K562 (cell line): ENCODE results near the gene GSS. TPM values are rescaled to one million over a fixed set of nuclear protein-coding genes. Genes with fewer than 3 reads are reported as not detected.

Experiments
- ATAC-seq: fragments of 200-7000 bp; cut with Tn5 transposase; 3 replicates; pipeline ENCODE4 v1.9.1; 2020; ENCODE audit warnings: moderate library complexity
- BruUV-seq: library from RNA; stranded (reverse); fragments of 400-500 nt; replicated peaks from 2 replicates; lab custom pipeline; 2021; lab: Mats Ljungman, UMichigan
- CTCF ChIA-PET: fragments of 300-600 bp; formaldehyde crosslinking; extraction: SDS; loops from one replicate; lab custom pipeline; 2021; ENCODE audit warnings: low intra/inter-chr PET ratio; lab: Yijun Ruan, JAX
- POLR2A ChIA-PET: fragments of 300-600, 350-650 bp; sonication (Branson Sonifier 250); formaldehyde crosslinking; extraction: SDS; loops from one replicate; lab custom pipeline; 2021; ENCODE audit warnings: antibody characterized with exemption, inconsistent platforms; lab: Yijun Ruan, JAX
- DNase-seq, 4 experiments: peaks; one replicate each; pipeline versions ENCODE4 v3.0.0 to v3.0.0-alpha.2; 2011 to 2018; ENCODE audit warnings: low spot score in 3 of 4, mixed read lengths in 3 of 4; ENCODE audit errors: extremely low read depth in 1 of 4
- FAIRE-seq: peaks from 2 replicates; lab custom pipeline; 2011; peaks lifted over from hg19 to GRCh38; lab: Jason Lieb, UNC
- H2AFZ ChIP-seq: 2 replicates; pipeline ENCODE4 v1.6.0; 2011; ENCODE audit warnings: low read depth, low read length, control low read depth, inconsistent platforms
- H3K27ac ChIP-seq: fragments of 200-600 bp; 3 replicates; pipeline ENCODE4 v1.8.0; 2011; ENCODE audit warnings: low read depth, mild to moderate bottlenecking, control low read depth, inconsistent platforms, low read length, moderate library complexity, mixed read lengths; ENCODE audit errors: extremely low read depth
- H3K27me3 ChIP-seq, 2 experiments: fragments of 300-600 bp in 1 of 2; 2 replicates in 1 of 2; 3 replicates in 1 of 2; pipeline versions ENCODE4 v1.6.0 to v1.8.0; 2011; ENCODE audit warnings: inconsistent platforms in 2 of 2, low read length in 2 of 2, mild to moderate bottlenecking in 1 of 2, mixed read lengths in 1 of 2, moderate library complexity in 1 of 2; ENCODE audit not compliant: control insufficient read depth in 2 of 2, insufficient read depth in 2 of 2
- H3K36me3 ChIP-seq: fragments of 300-600 bp; 3 replicates; pipeline ENCODE4 v1.8.0; 2011; ENCODE audit warnings: mild to moderate bottlenecking, low read length, inconsistent platforms; ENCODE audit not compliant: control insufficient read depth, insufficient read depth
- H3K4me1 ChIP-seq, 2 experiments: fragments of 200-600 bp in 1 of 2; replicated peaks in 1 of 2; 2 replicates in 1 of 2; 3 replicates in 1 of 2; pipeline versions ENCODE4 v1.5.1 to v1.8.0; 2011; ENCODE audit warnings: inconsistent platforms in 2 of 2, low read length in 2 of 2, mild to moderate bottlenecking in 1 of 2, mixed read lengths in 1 of 2, moderate library complexity in 1 of 2; ENCODE audit not compliant: control insufficient read depth in 2 of 2, insufficient read depth in 2 of 2
- H3K4me2 ChIP-seq: 2 replicates; pipeline ENCODE4 v1.6.1; 2011; ENCODE audit warnings: low read length, control low read depth, inconsistent platforms, mixed read lengths; ENCODE audit not compliant: insufficient read depth
- H3K4me3 ChIP-seq: fragments of 200-600 bp; sonication (generic), shearing (Covaris generic); 2 replicates; pipeline ENCODE4 v1.5.1; 2016; ENCODE audit warnings: control low read depth, inconsistent platforms
- H3K79me2 ChIP-seq: fragments of 200-600 bp; 3 replicates; pipeline ENCODE4 v1.8.0; 2011; ENCODE audit warnings: low read length, inconsistent platforms; ENCODE audit not compliant: control insufficient read depth, insufficient read depth
- H3K9ac ChIP-seq, 2 experiments: 2 replicates each; pipeline versions ENCODE4 v1.6.0 to v1.6.1; 2011; ENCODE audit warnings: low read depth in 2 of 2, low read length in 2 of 2, control low read depth in 1 of 2, inconsistent platforms in 1 of 2, mild to moderate bottlenecking in 1 of 2, mixed read lengths in 1 of 2; ENCODE audit not compliant: insufficient read depth in 1 of 2
- H3K9me1 ChIP-seq: one replicate; pipeline ENCODE4 v1.6.0; 2011; ENCODE audit warnings: inconsistent platforms, mild to moderate bottlenecking, low read length, moderate library complexity; ENCODE audit not compliant: control insufficient read depth, insufficient read depth
- H3K9me3 ChIP-seq: replicated peaks from 2 replicates; pipeline ENCODE4 v1.5.1; 2011; ENCODE audit warnings: low read depth, low read length, inconsistent platforms; ENCODE audit not compliant: control insufficient read depth, insufficient read depth
- H4K20me1 ChIP-seq: replicated peaks from 2 replicates; pipeline ENCODE4 v1.6.1; 2011; ENCODE audit warnings: low read length, inconsistent platforms, mixed read lengths; ENCODE audit not compliant: control insufficient read depth, insufficient read depth
- E2F4 ChIP-seq: sonication (generic); formaldehyde crosslinking; IDR thresholded peaks from 2 replicates; pipeline ENCODE4 v1.8.0; 2022; ENCODE audit warnings: mild to moderate bottlenecking, low read depth, missing genetic modification reagents
- HCFC1 ChIP-seq: IDR thresholded peaks from 2 replicates; pipeline ENCODE4 v1.6.1; 2012; ENCODE audit warnings: low read depth, low read length, improper control_type of control experiment
- HMGXB4 ChIP-seq: sonication (generic); formaldehyde crosslinking; IDR thresholded peaks from 2 replicates; pipeline ENCODE4 v1.8.1; 2023; ENCODE audit warnings: mild to moderate bottlenecking, missing genetic modification reagents
- HOXB6 ChIP-seq: fragments of 250-450 bp; sonication (Bioruptor Pico); IDR thresholded peaks from 2 replicates; pipeline ENCODE4 v1.5.1; 2022; ENCODE audit warnings: mild to moderate bottlenecking, borderline replicate concordance
- MAX ChIP-seq: sonication (generic); formaldehyde crosslinking; IDR thresholded peaks from 2 replicates; pipeline ENCODE4 v1.9.0; 2022; ENCODE audit warnings: mild to moderate bottlenecking, missing genetic modification reagents
- POLR2G ChIP-seq: fragments of 200-400 bp; formaldehyde crosslinking; IDR thresholded peaks from 2 replicates; pipeline ENCODE4 v1.6.1; 2017; ENCODE audit warnings: low read depth, mild to moderate bottlenecking, antibody characterized with exemption, low read length, moderate library complexity
- POLR2H ChIP-seq: IDR thresholded peaks from 2 replicates; pipeline ENCODE4 v1.6.1; 2016; ENCODE audit warnings: missing genetic modification characterization, low read depth, mild to moderate bottlenecking, control low read depth, missing compliant biosample characterization, moderate library complexity
- ZNF668 ChIP-seq: fragments of 250-450 bp; sonication (Bioruptor Pico); IDR thresholded peaks from 2 replicates; pipeline ENCODE4 v1.8.0; 2022; ENCODE audit warnings: mild to moderate bottlenecking, inconsistent platforms
- ZSCAN29 ChIP-seq: fragments of 450-650 bp; IDR thresholded peaks from 2 replicates; pipeline ENCODE4 v1.6.1; 2017
- ZZZ3 ChIP-seq: fragments of 450-650 bp; IDR thresholded peaks from 2 replicates; pipeline ENCODE4 v1.6.1; 2016; ENCODE audit warnings: antibody characterized with exemption, mild to moderate bottlenecking, moderate library complexity
- WGBS: fragments of 100-300 bp; shearing (Covaris generic); methylation state at CpG from one replicate; pipeline ENCODE4 v1.1.6; 2016; ENCODE audit warnings: low coverage, mixed read lengths; ENCODE audit not compliant: insufficient coverage; ENCODE audit errors: missing lambda C conversion rate; 5-methylcytosine and 5-hydroxymethylcytosine counted together
- in situ Hi-C: fragments of 300-500 bp; cut with MboI; formaldehyde crosslinking; loops from 4 replicates; pipeline ENCODE4 v1.15.0; 2018; ENCODE audit warnings: inconsistent platforms, mixed read lengths
- intact Hi-C: fragments of 100-400 bp; cut with micrococcal nuclease; formaldehyde crosslinking; loops from 2 replicates; pipeline ENCODE4 v1.14.2; 2022
- polyA plus RNA-seq, 8 experiments: library from polyadenylated mRNA; depleted of rRNA in 4 of 8; stranded (reverse) in 5 of 8; unstranded in 3 of 8; fragments of >200 nt; fragmentation: Nextera tagmentation in 2 of 8; fragmentation: Illumina TruSeq in 1 of 8; extraction: Ambion mirVana in 2 of 8; extraction: Trizol in 1 of 8; gene quantifications; 2 replicates each; pipeline versions ENCODE4 v1.2.1 to v1.2.3, GENCODE V29; 2011 to 2014; ENCODE audit warnings: inconsistent platforms in 1 of 8, missing spikeins in 1 of 8
- total RNA-seq, 7 experiments: library from RNA; depleted of rRNA in 6 of 7; stranded (reverse); fragments of >200 nt in 6 of 7; fragmentation: Illumina TruSeq in 2 of 7; extraction: Trizol in 2 of 7; gene quantifications; 2 replicates each; pipeline versions ENCODE4 v1.2.1 to v1.2.3, GENCODE V29; 2011 to 2021; ENCODE audit warnings: low replicate concordance in 1 of 7

The GSS gene
- total and polyA plus RNA-seq, 9 of the 15 experiments (the other 6 are each of a cell fraction or from before 2014, with no cell fraction given), result 18.4 to 165 (median 89.4) TPM

GRCh38 chr20:34896086-34896621 is 59.5 kb downstream of the GSS start (continued):
- TF ChIP-seq E2F4 (CRISPR knock-in tag) (no peak), ZSCAN29 (no peak)

GRCh38 chr20:34895465-34895864 is 60.1 kb downstream of the GSS start:
- intact Hi-C loops (no loop called here), in situ Hi-C loops (no loop called here)
- H3K4me1 ChIP-seq, result peaks cover 7 to 18% of the 10 kb centered on the region in 2 experiments; a peak in 4 of 5 replicates
- POLR2A ChIA-PET, result interaction anchor here (0.6 to 1.3 kb wide), 2 partner anchors 10 to 228 kb away, joined by 3 read pairs; no protein-coding TSS in a partner anchor
- no peak overlapping the region for H3K4me3 ChIP-seq
- FAIRE-seq (no peak), DNase-seq (no peak), ATAC-seq (no peak)
- no peak overlapping the region for H3K27ac ChIP-seq
- no TSS peak for BruUV-seq
- no peaks in the 10 kb centered on the region for H3K27me3 ChIP-seq
- H3K9me1 ChIP-seq, result no peaks in the 10 kb centered on the region
- no peak overlapping the region for H3K9ac ChIP-seq
- H4K20me1 ChIP-seq, result no peaks in the 10 kb centered on the region
- H3K9me3 ChIP-seq, result no peaks in the 10 kb centered on the region
- peaks cover 42% of the 10 kb centered on the region; the same call in 2 of the 3 replicates for H3K79me2 ChIP-seq
- H3K4me2 ChIP-seq, result no peak overlapping the region
- CTCF ChIA-PET, result no interaction called here
- H2AFZ ChIP-seq, result no peak overlapping the region
- WGBS, result 61% methylated on average over 3 of the region's 3 CpGs
- H3K36me3 ChIP-seq, result peaks cover 40% of the 10 kb centered on the region
- no peak for TF ChIP-seq ZNF668 (CRISPR knock-in tag)
- TF ChIP-seq MAX, result no peak
- no peak for TF ChIP-seq HMGXB4 (CRISPR knock-in tag)
- TF ChIP-seq ZZZ3, result no peak
- TF ChIP-seq HOXB6 (CRISPR knock-in tag), result no peak
- no peak for TF ChIP-seq POLR2H
- no peak for TF ChIP-seq HCFC1
- no peak for TF ChIP-seq POLR2G
